Measurements from ENCODE around the gene BST2.

Gene BST2

DNA sequence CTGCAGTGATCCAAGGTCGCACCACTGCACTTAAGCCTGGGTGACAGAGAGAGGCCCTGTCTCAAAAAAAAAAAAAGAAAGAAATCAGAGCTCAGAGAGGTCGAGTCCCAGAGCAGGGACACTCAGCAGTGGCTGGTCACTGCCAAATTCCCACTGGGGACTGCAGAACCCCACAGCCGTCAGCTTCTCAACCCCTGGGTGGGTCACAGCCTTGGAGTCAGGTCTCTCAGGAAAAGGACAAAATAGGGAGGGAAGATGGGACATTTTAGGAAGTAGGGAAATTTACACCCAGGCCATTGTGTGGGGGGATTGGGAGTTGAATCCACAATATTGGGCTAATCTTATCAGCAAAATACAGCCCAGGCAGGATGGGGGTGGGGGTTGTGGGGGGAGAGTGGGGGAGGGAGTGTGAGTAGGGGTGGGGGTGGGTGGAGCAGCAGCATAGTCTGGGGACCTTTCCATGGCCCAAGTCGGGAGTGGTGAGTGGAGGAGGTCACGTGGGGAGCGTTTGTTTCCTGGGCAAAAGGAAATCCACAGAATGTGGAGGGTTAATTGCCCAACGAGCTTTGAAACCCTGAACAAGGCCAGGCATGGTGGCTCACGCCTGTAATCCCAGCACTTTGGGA is 6.4 kb downstream of the BST2 start:
- H3K4me1 ChIP-seq (ENCODE audit: insufficient read depth, low read length, severe bottlenecking), result peaks cover 10% of the 10 kb centered on the region
- H4K20me1 ChIP-seq (ENCODE audit: insufficient read depth, low read length), result no peaks in the 10 kb centered on the region
- H3F3A ChIP-seq (ENCODE audit: insufficient read depth, low read length), result no peaks in the 10 kb centered on the region
- no peak overlapping the region for H2AFZ ChIP-seq (ENCODE audit: low read length)
- no peak overlapping the region for H3K9ac ChIP-seq (ENCODE audit: low read length)
- TF ChIP-seq CTCF (IDR thresholded peaks at IDR 0.05; ENCODE audit: low read length) (no peak), EZH2 (IDR thresholded peaks at IDR 0.05; ENCODE audit: borderline replicate concordance, low read length) (no peak)
- H3K36me3 ChIP-seq (ENCODE audit: insufficient read depth, low read length), result peaks cover 35% of the 10 kb centered on the region
- no peaks in the 10 kb centered on the region for H3K9me2 ChIP-seq (ENCODE audit: low read depth, low read length)
- no peak overlapping the region for H3K4me3 ChIP-seq (ENCODE audit: low read depth, low read length, poor library complexity, severe bottlenecking)
- H3K9me3 ChIP-seq (ENCODE audit: low read length), result no peaks in the 10 kb centered on the region
- H3K4me2 ChIP-seq (ENCODE audit: low read length), result no peak overlapping the region
- no peaks in the 10 kb centered on the region for H3K27me3 ChIP-seq (ENCODE audit: insufficient read depth, low read length)
- no peaks in the 10 kb centered on the region for H3K79me2 ChIP-seq (ENCODE audit: insufficient read depth, low read length)
- no peak overlapping the region for H3K27ac ChIP-seq (ENCODE audit: low read depth, low read length, poor library complexity, severe bottlenecking)

DNA sequence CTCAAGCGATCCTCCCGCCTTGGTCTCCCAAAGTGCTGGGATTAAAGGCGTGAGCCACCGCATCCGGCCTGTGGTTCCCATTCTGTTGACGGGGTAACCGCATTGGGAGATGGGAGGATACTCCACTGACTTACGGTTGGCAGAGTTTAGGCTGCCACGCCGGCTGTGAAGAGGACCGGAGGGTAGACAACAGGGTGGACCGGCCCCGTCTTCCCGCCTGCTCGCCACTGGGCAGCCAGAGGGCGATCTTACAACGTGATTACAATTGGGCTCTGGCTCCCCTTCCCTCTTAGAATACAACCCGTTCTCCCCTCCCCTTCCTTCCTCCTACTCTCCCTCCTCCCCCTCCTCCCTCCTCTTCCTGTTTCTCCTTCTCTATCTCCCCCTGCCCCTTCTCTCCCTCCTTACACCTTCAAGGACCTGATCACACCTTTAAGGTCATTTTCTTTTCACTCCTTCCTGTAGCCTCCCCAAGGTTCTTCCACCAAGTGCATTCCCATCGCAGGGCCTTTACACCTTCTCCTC is 10.5 kb downstream of the BST2 start:
- no peaks in the 10 kb centered on the region for H4K20me1 ChIP-seq (ENCODE audit: insufficient read depth, low read length)
- H2AFZ ChIP-seq (ENCODE audit: low read length), result no peak overlapping the region
- peaks cover 1% of the 10 kb centered on the region; the same call in 1 of the 2 replicates for H3K9me3 ChIP-seq (ENCODE audit: low read length)
- TF ChIP-seq CTCF (IDR thresholded peaks at IDR 0.05; ENCODE audit: low read length) (peak; percentile 83), EZH2 (IDR thresholded peaks at IDR 0.05; ENCODE audit: borderline replicate concordance, low read length) (no peak)
- H3K4me2 ChIP-seq (ENCODE audit: low read length), result no peak overlapping the region
- peaks cover 11% of the 10 kb centered on the region for H3K36me3 ChIP-seq (ENCODE audit: insufficient read depth, low read length)
- no peaks in the 10 kb centered on the region for H3F3A ChIP-seq (ENCODE audit: insufficient read depth, low read length)
- peaks cover 16% of the 10 kb centered on the region for H3K4me1 ChIP-seq (ENCODE audit: insufficient read depth, low read length, severe bottlenecking)
- no peaks in the 10 kb centered on the region for H3K27me3 ChIP-seq (ENCODE audit: insufficient read depth, low read length)
- H3K79me2 ChIP-seq (ENCODE audit: insufficient read depth, low read length), result no peaks in the 10 kb centered on the region
- no peaks in the 10 kb centered on the region for H3K9me2 ChIP-seq (ENCODE audit: low read depth, low read length)
- H3K4me3 ChIP-seq (ENCODE audit: low read depth, low read length, poor library complexity, severe bottlenecking), result no peak overlapping the region
- H3K9ac ChIP-seq (ENCODE audit: low read length), result no peak overlapping the region
- H3K27ac ChIP-seq (ENCODE audit: low read depth, low read length, poor library complexity, severe bottlenecking), result peak overlapping the region; percentile 41

GRCh38 chr19:17393914-17394313 is 11.5 kb downstream of the BST2 start, which contains the start of gene CCDC194:
Gene CCDC194 (minus strand): TSS chr19:17394196. CDS start chr19:17394158, 38 bp downstream.
- Histone ChIP-seq H3K36me3 (ENCODE audit: insufficient read depth, low read length) (peaks cover 8% of the 10 kb centered on the region), H3K4me2 (ENCODE audit: low read length) (no peak within 1 kb of the TSS), H3K27ac (ENCODE audit: low read depth, low read length, poor library complexity, severe bottlenecking) (no peak within 1 kb of the TSS), H3K4me1 (ENCODE audit: insufficient read depth, low read length, severe bottlenecking) (peaks cover 16% of the 10 kb centered on the region), H4K20me1 (ENCODE audit: insufficient read depth, low read length) (no peaks in the 10 kb centered on the region), H3K79me2 (ENCODE audit: insufficient read depth, low read length) (no peaks in the 10 kb centered on the region), H3F3A (ENCODE audit: insufficient read depth, low read length) (no peaks in the 10 kb centered on the region), H3K27me3 (ENCODE audit: insufficient read depth, low read length) (no peaks in the 10 kb centered on the region; the same call in 1 of the 2 replicates), H2AFZ (ENCODE audit: low read length) (no peak within 1 kb of the TSS), H3K9me3 (ENCODE audit: low read length) (peaks cover 3% of the 10 kb centered on the region; the same call in 1 of the 2 replicates), H3K9me2 (ENCODE audit: low read depth, low read length) (no peaks in the 10 kb centered on the region), H3K4me3 (ENCODE audit: low read depth, low read length, poor library complexity, severe bottlenecking) (no peak within 1 kb of the TSS), H3K9ac (ENCODE audit: low read length) (no peak within 1 kb of the TSS)
- TF ChIP-seq EZH2 (IDR thresholded peaks at IDR 0.05; ENCODE audit: borderline replicate concordance, low read length), result no peak
- no peak for TF ChIP-seq CTCF (IDR thresholded peaks at IDR 0.05; ENCODE audit: low read length)
